ENCODE results near the gene LRRC47. TPM values are rescaled to one million over a fixed set of nuclear protein-coding genes. Genes with fewer than 3 reads are reported as not detected.

LRRC47 gene
- total and polyA plus RNA-seq, 2 of the 8 experiments (the other 6 are each of a cell fraction or from before 2014, with no cell fraction given), result 38.3 to 82.4 TPM

DNA sequence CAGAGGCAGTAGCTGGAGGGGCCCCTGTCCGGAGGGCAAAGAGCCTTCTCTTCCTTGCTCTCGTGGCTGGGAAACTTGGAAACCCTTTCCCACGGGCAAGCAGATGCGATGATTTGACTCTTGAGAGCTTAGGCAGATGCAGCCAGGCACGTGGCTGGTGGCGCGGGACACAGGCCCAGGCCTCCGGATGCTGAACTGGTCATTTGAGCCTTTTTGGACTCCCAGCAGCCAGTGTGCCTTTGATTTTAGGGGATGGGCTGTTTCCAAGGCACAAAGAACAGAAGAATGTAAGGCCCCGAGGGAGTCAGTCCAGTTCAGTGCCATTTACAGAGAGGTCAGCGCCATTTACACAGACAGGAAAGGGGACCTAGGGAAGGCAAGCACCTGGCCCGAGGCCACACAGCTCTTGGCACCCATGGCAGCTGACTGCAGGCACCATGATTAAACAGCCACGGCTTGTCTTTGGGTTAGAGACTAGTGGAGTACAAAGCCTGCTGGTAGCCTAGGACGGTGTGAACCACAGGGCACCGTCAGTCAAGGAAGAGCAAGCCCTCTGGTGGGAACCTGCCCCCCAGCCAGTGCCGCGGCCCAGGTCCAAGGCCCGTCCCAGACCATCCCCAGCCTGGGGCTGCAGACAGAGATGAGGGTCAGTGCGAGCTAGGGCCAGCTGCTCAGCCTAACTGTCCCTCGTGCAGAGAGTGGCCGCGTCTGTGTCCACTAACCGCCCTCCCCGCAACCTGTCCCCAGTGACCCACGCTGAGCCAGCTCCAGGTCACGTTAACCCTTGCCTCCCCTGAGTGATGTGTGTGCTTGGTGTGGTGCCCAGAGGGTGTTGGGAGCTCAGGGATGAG lies 64.5 kb downstream of the LRRC47 start:
- H3K14ac ChIP-seq (ENCODE audit: insufficient read length), result no peak overlapping the region
- WGBS, 2 experiments (ENCODE audit: extremely low coverage in 1 of 2, insufficient coverage in 1 of 2, insufficient read length in 1 of 2, insufficient replicate concordance in 2 of 2, low coverage in 1 of 2, low lambda C conversion rate in 2 of 2, missing lambda C conversion rate in 1 of 2), result 80% methylated on average over 25 of the region's 25 CpGs; no CpG with 5 or more reads in 1 of the 2 experiments
- peak overlapping the region; percentile 48 to 64; a peak in 2 of 4 replicates for H3K4me2 ChIP-seq (ENCODE audit: insufficient read depth in 1 of 2, low read depth in 2 of 2, low read length in 2 of 2)
- H3K27me3 ChIP-seq (replicated peaks in 1 of 4; ENCODE audit: control insufficient read depth in 3 of 4, extremely low read depth in 1 of 4, insufficient read depth in 3 of 4, low read length in 3 of 4), result no peaks in the 10 kb centered on the region; a peak in 3 of 7 replicates
- H3K79me2 ChIP-seq (ENCODE audit: control insufficient read depth in 1 of 2, insufficient read depth in 2 of 2, low read length in 2 of 2), result no peaks in the 10 kb centered on the region
- no peak overlapping the region for H2AFZ ChIP-seq (ENCODE audit: low read length)
- peak overlapping the region; percentile 42 for H4K91ac ChIP-seq (replicated peaks; ENCODE audit: insufficient read length, low read length)
- no peak overlapping the region for H3K27ac ChIP-seq (ENCODE audit: low read depth, low read length)
- no peak overlapping the region for H3K56ac ChIP-seq (replicated peaks; ENCODE audit: insufficient read length, low read depth, low read length)
- no peak overlapping the region for H2BK20ac ChIP-seq (ENCODE audit: low read length)
- H3K4me1 ChIP-seq (replicated peaks in 1 of 4; ENCODE audit: control insufficient read depth in 3 of 4, insufficient read depth in 4 of 4, low read length in 3 of 4), result peaks cover 0 to 19% (median 13%) of the 10 kb centered on the region in 4 experiments; a peak in 5 of 7 replicates
- H3K9ac ChIP-seq (replicated peaks in 1 of 4; ENCODE audit: extremely low read depth in 1 of 4, low read depth in 3 of 4, low read length in 3 of 4), result no peak overlapping the region
- H3K4me3 ChIP-seq (ENCODE audit: extremely low read depth in 1 of 4, insufficient read depth in 2 of 4, low read depth in 3 of 4, low read length in 4 of 4), result 0 out of 8 replicates have a peak overlapping the region, but pooled peaks of 1 of the 4 experiments have one; percentile 45
- no peak overlapping the region for H2BK120ac ChIP-seq (replicated peaks; ENCODE audit: low read depth, low read length)
- ChIA-PET POLR2A (ENCODE audit: partially characterized antibody) (interaction anchor here (0.8 to 2.6 kb wide), 4 partner anchors 12 to 17 kb away, joined by 3 to 12 read pairs (median 6); no protein-coding TSS in a partner anchor), CTCF (ENCODE audit: partially characterized antibody) (interaction anchor here (0.8 to 3.6 kb wide), 9 partner anchors 7 to 1557 kb away, joined by 3 to 17 read pairs (median 3); partner anchors contain the start of gene TP73)
- H2BK15ac ChIP-seq (ENCODE audit: low read length), result peak overlapping the region; percentile 72; the same call in 1 of the 2 replicates
- peaks cover 0 to 8% of the 10 kb centered on the region in 2 experiments for H4K20me1 ChIP-seq (replicated peaks in 1 of 2; ENCODE audit: control insufficient read depth in 1 of 2, insufficient read depth in 2 of 2, low read length in 2 of 2)
- H2BK12ac ChIP-seq (ENCODE audit: low read depth, low read length), result peak overlapping the region; percentile 17; the same call in 1 of the 2 replicates
- no peak for FAIRE-seq
- H3K36me3 ChIP-seq (ENCODE audit: control insufficient read depth in 2 of 4, insufficient read depth in 4 of 4, low read length in 3 of 4), result peaks cover 0 to 7% (median 5%) of the 10 kb centered on the region in 4 experiments; a peak in 5 of 8 replicates
- TF ChIP-seq TCF12 (IDR thresholded peaks at IDR 0.05; ENCODE audit: low read depth, low read length) (no peak), POLR2A (IDR thresholded peaks at IDR 0.05; ENCODE audit: control extremely low read depth in 1 of 2, low read depth in 2 of 2, low read length in 2 of 2) (peak in 1 of 2 experiments; percentile 29; a peak in 1 of 3 replicates), POLR2AphosphoS5 (IDR thresholded peaks at IDR 0.05; ENCODE audit: low read depth, low read length) (peak; percentile 47; the same call in 1 of the 2 replicates), GTF2F1 (IDR thresholded peaks at IDR 0.05; ENCODE audit: borderline replicate concordance, low read depth, low read length) (no peak)
- H4K8ac ChIP-seq (ENCODE audit: extremely low read depth, insufficient read depth, low read length), result peak overlapping the region; percentile 57
- no peaks in the 10 kb centered on the region for H3K79me1 ChIP-seq (ENCODE audit: low read depth, low read length)
- H3K23ac ChIP-seq (ENCODE audit: insufficient read length), result no peak overlapping the region
- peaks cover under 1% of the 10 kb centered on the region; the same call in 1 of the 2 replicates for H3K23me2 ChIP-seq (ENCODE audit: low read depth, low read length)
- 0 out of 2 replicates have a peak overlapping the region, but pooled peaks have one; percentile 35 for H2BK5ac ChIP-seq (ENCODE audit: low read depth, low read length)
- H4K5ac ChIP-seq (ENCODE audit: insufficient read length, low read depth, low read length), result peak overlapping the region; percentile 7
- H3K4ac ChIP-seq (replicated peaks; ENCODE audit: insufficient read length, low read depth, low read length), result peak overlapping the region; percentile 76
- H3K9me3 ChIP-seq (ENCODE audit: insufficient read depth in 2 of 2, low read depth in 1 of 2, low read length in 1 of 2), result no peaks in the 10 kb centered on the region
- no peak for DNase-seq (ENCODE audit: low read depth in 1 of 2, low spot score in 2 of 2)
- no peak overlapping the region for H3K18ac ChIP-seq (ENCODE audit: extremely low read depth, low read length)
- peak overlapping the region; percentile 88; the same call in 1 of the 2 replicates for H2AK5ac ChIP-seq (ENCODE audit: low read depth, low read length)

All from H1 (cell line).